LNCAP (cell line): ENCODE data around the gene ARHGEF1.

Experiments used
- CTCF ChIP-seq: fragments of 450-650 bp; IDR thresholded peaks from 2 replicates; pipeline ENCODE4 v1.5.1; 2017; ENCODE audit warnings: mild to moderate bottlenecking

Gene ARHGEF1

DNA sequence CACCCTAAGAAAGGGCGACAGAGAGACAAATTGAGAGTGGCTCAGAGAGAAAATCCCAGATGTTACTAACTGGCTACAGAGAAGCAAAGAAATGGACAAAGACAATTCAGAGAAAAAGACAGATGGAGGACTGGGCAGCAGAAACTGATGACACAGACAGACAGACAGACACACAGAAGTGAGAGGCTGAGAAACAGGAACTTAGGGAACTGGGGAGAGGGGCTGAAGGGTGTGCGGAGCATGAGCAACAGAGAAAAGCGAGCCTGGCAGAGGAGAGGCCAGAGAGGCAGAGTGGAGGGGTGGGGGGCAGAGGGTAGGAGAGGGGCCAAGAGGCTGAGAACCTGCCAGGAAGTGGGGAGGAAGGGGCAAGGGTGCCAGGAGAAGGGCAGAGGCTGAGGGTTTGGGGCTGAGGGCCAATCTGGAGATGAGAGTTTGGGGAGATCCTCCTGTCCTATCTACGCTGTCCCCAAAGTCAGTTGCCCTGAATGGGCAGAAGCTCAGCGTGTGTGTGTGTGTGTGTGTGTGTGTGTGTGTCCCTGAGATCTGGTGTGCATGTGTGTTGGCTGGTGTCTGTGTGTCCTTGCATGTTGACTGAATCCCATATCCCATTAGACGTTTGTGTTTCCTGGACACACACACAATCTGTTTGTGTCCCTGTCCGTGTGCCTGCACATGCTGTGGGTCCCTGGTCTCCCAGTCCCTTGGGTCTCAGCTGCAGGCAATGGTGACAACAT is 50.9 kb downstream of the ARHGEF1 start:
- TF ChIP-seq CTCF, result no peak

DNA sequence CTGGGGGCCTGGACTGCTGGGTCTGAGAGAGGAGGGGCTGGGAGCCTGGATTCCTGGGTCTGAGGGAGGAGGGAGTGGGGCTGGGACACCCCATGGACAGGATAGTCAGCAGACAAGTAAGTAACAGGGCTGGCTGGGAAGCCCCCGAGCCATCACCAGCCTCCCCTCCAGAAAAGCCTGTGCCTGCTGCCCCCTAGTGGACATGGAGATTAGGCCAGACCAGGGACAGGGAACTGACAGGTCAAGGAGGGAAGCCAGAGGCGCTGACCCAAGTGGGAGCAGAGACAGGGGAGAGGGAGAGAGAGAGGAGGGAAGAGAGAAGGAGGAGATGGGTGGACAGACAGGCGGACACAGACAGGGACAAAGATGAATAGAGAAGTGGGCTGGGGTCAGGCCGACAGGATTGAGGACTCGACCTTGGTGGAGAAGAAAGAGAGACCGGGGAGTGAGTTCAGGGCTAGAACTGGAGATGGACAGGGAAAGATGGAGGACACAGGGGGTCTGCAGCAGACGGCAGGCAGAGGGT is 51.9 kb downstream of the ARHGEF1 start:
- TF ChIP-seq CTCF, result peak; percentile 69

- no peak for TF ChIP-seq CTCF
Observed at GRCh38 chr19:41935760-41936415, 52.9 kb downstream of the ARHGEF1 start.

DNA sequence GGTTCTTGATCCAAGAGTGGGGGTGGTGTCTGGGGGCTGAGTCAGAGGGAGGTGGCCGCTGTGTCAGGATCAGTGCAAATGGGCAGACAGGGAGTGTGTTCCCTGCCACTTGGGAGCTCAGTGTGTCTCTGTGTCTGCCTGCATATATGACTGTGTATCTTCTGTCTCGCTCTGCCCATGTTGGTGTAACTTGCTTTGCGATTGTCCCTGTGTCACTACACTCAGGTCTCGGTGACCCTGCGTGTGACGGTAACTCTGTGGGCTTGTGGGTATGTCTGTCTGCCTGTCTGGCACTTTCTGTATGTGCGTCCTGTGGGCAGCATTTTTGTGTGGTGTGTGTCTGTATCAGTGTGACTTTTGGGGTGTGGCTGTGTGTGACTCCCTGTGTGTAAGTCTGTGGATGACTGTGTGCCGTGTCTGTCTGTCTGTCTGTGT is 53.4 kb downstream of the ARHGEF1 start:
- no peak for TF ChIP-seq CTCF

GRCh38 chr19:41936961-41937360 is 54.0 kb downstream of the ARHGEF1 start:
- no peak for TF ChIP-seq CTCF

GRCh38 chr19:41937525-41938468 is 54.8 kb downstream of the ARHGEF1 start:
- no peak for TF ChIP-seq CTCF
